HFFc6 (cell line): ENCODE results near the gene PJA2. TPM values are rescaled to one million over a fixed set of nuclear protein-coding genes. Genes with fewer than 3 reads are reported as not detected.

ENCODE experiments used
- DNase-seq: peaks from one replicate; pipeline ENCODE4 v3.0.0-alpha.2; 2018
- H3K27ac Mint-ChIP-seq: 2 replicates; pipeline ENCODE4 v1.8.0; 2020; ENCODE audit warnings: mild to moderate bottlenecking, mixed read lengths
- H3K27me3 Mint-ChIP-seq: 2 replicates; pipeline ENCODE4 v1.8.0; 2021; ENCODE audit warnings: mild to moderate bottlenecking, moderate library complexity, mixed read lengths; ENCODE audit not compliant: insufficient read depth
- H3K36me3 Mint-ChIP-seq: 2 replicates; pipeline ENCODE4 v1.8.0; 2021; ENCODE audit warnings: low read depth, mixed read lengths
- H3K4me1 Mint-ChIP-seq: 2 replicates; pipeline ENCODE4 v1.8.0; 2020; ENCODE audit warnings: low read depth, mixed read lengths
- H3K4me3 Mint-ChIP-seq: 2 replicates; pipeline ENCODE4 v1.8.0; 2020; ENCODE audit warnings: mild to moderate bottlenecking, moderate library complexity, mixed read lengths
- H3K9me3 Mint-ChIP-seq: 2 replicates; pipeline ENCODE4 v1.8.0; 2020; ENCODE audit warnings: mild to moderate bottlenecking, mixed read lengths
- CTCF ChIP-seq: fragments of 200-600 bp; sonication (generic); IDR thresholded peaks from 2 replicates; pipeline ENCODE4 v1.5.0; 2021; ENCODE audit warnings: antibody characterized with exemption, mild to moderate bottlenecking
- total RNA-seq, 6 experiments: library from RNA; stranded (reverse); fragmentation: NEBNext Ultra II Directional; extraction: Animal tissue kit (Norgen Biotek cat#: 25700); gene quantifications; 2 replicates in 1 of 6; 3 replicates in 5 of 6; pipeline ENCODE4 v1.2.3, GENCODE V29; 2021

The PJA2 gene
- total RNA-seq, 6 experiments from 2014 or later: 68.5 to 78.7 (median 76.1) TPM

DNA sequence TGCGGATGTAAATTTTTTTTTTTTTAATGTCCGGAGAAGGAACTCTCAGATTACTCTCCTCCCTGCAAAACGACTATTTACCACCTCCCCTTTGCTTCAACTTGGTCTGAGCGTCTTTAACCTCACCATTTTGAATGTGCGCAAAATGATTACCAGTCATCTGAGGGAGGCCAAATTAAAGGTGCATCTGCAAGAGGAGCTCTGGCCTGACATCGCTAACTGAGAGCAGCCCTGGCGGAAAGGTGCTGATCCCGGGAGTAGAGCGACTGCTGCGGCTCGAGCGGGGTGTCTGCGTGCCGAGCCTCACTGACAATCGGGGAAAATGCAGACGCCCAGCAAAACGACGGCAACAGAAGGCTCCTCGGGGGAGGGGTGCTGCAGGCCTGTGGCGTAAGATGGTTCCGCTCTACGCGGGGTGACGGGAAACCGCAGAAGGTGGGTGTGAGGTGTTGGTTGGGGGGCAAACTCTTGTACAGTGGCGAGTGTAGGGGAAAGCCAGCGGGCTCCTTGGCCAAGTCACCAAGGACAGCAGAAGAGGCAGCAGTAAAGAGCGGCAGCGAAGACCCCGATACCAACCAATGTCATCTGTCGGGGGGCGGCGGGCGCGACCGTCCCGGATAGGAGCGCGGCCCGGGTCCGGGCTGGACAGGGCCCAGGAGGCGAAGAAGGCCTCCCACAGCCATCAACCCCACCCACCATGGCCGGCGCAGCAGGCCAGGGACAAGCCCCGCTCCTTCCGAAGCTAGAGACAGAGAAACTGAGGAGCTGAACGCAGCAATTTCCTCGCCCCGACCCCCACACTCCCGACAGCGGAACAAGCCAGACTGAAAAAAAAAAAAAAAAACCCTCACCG, 557 bp downstream of the PJA2 start:
- H3K9me3 Mint-ChIP-seq: peaks cover 6% of the 10 kb centered on the region
- no peak for TF ChIP-seq CTCF
- H3K36me3 Mint-ChIP-seq: peaks cover 20% of the 10 kb centered on the region
- H3K4me3 Mint-ChIP-seq: peak overlapping the region; percentile 99
- DNase-seq: peak; percentile 63
- peaks cover 5% of the 10 kb centered on the region for H3K27me3 Mint-ChIP-seq
- H3K4me1 Mint-ChIP-seq: peaks cover 55% of the 10 kb centered on the region
- H3K27ac Mint-ChIP-seq: peak overlapping the region; percentile 99

DNA sequence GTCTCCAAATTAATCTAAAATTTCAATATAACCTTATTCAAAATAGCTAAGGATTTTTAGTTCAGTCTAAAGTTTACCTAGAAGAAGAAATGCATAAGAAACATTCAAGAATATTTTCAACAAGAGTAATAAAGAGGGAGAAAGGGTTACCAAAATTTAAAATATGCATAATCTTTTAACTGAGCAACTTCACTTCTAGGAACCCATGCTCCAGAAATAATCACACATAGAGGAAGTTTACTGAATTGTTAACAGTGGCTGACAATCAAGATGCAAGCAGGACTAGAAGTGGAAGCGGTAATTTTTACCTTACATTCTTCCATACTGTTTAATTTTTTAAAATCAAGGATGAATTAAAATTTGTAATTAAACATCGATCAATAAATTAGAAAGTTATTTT, 1.9 kb downstream of the PJA2 start:
- H3K4me3 Mint-ChIP-seq: peak overlapping the region; percentile 99
- no peak for TF ChIP-seq CTCF
- peaks cover 5% of the 10 kb centered on the region for H3K27me3 Mint-ChIP-seq
- DNase-seq: no peak
- H3K27ac Mint-ChIP-seq: peak overlapping the region; percentile 99
- H3K4me1 Mint-ChIP-seq: peaks cover 49% of the 10 kb centered on the region
- H3K9me3 Mint-ChIP-seq: no peaks in the 10 kb centered on the region
- H3K36me3 Mint-ChIP-seq: peaks cover 14% of the 10 kb centered on the region

DNA sequence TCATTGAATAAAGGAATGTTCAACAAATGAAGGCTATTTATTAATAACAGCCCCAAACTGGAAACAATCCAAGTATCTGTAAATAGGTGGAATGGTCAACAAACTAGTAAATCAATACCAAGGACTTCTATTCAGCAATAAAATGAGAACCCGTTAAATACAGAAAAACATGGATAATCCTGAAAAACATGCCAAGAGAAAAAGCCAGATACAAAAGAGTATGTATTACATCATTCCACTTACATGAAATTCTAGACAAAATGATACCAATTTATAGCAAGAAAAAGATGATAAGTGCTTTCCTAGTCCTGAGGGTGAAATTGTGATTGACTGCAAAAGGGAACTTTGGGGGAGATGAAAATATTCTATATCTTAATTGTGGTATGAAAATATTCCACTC, 3.1 kb downstream of the PJA2 start:
- peaks cover 18% of the 10 kb centered on the region for H3K36me3 Mint-ChIP-seq
- H3K9me3 Mint-ChIP-seq: no peaks in the 10 kb centered on the region
- H3K4me1 Mint-ChIP-seq: peaks cover 57% of the 10 kb centered on the region
- no peak for DNase-seq
- H3K27ac Mint-ChIP-seq: peak overlapping the region; percentile 33
- peaks cover 5% of the 10 kb centered on the region for H3K27me3 Mint-ChIP-seq
- peak overlapping the region; percentile 99 for H3K4me3 Mint-ChIP-seq
- no peak for TF ChIP-seq CTCF

GRCh38 chr5:109404428-109404960, 5.3 kb downstream of the PJA2 start:
- Mint-ChIP-seq H3K4me3 (no peak overlapping the region), H3K36me3 (peaks cover 18% of the 10 kb centered on the region), H3K27ac (no peak overlapping the region), H3K9me3 (no peaks in the 10 kb centered on the region), H3K27me3 (peaks cover 4% of the 10 kb centered on the region), H3K4me1 (peaks cover 48% of the 10 kb centered on the region)
- no peak for DNase-seq
- no peak for TF ChIP-seq CTCF

DNA sequence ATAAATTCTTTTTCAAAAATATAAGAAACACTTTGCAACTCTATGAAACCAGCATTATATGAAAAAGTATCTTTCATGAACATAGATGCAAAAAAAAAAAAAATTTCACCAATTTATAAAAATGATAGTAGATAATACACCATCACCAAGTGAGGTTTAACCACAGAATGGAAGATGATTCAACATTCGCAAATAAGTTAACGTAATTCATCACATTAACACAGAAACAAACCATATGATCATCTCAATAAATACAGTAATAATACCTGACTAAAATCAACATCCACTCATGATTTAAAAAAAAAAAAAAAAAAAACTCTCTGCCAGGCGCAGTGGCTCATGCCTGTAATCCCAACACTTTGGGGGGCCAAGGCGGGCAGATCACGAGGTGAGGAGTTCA, 6.3 kb downstream of the PJA2 start:
- Mint-ChIP-seq H3K9me3 (no peaks in the 10 kb centered on the region), H3K27ac (no peak overlapping the region), H3K27me3 (no peaks in the 10 kb centered on the region), H3K4me3 (no peak overlapping the region), H3K4me1 (peaks cover 52% of the 10 kb centered on the region), H3K36me3 (peaks cover 9% of the 10 kb centered on the region; the same call in 1 of the 2 replicates)
- no peak for TF ChIP-seq CTCF
- no peak for DNase-seq
